G401 (cell line): Measurements from ENCODE around the gene SLC39A13. TPM values are rescaled to one million over a fixed set of nuclear protein-coding genes. Genes with fewer than 3 reads are reported as not detected.
A peak's percentile ranks its signal among the peaks of the same experiment; 100 is the strongest.

Experiments used
- DNase-seq: peaks from one replicate; pipeline ENCODE4 v3.0.0-alpha.2; 2015; ENCODE audit warnings: low spot score
- in situ Hi-C: cut with HindIII; loops from 2 replicates; pipeline ENCODE4 v1.10.0; 2016; ENCODE audit warnings: low sequenced_read_pairs, mixed read lengths
- total RNA-seq: library from RNA; depleted of rRNA; stranded (reverse); fragments of >200 nt; shearing (Covaris generic); gene quantifications from 2 replicates; pipeline ENCODE4 v1.2.3, GENCODE V29; 2014

SLC39A13 gene
- total RNA-seq, 1 experiment from 2014 or later = 22.9 TPM

- peak; percentile 40 for DNase-seq
- in situ Hi-C loops = no loop called here
These were observed 7.6 kb downstream of the SLC39A13 start for GRCh38 chr11:47415949-47416472.

DNA sequence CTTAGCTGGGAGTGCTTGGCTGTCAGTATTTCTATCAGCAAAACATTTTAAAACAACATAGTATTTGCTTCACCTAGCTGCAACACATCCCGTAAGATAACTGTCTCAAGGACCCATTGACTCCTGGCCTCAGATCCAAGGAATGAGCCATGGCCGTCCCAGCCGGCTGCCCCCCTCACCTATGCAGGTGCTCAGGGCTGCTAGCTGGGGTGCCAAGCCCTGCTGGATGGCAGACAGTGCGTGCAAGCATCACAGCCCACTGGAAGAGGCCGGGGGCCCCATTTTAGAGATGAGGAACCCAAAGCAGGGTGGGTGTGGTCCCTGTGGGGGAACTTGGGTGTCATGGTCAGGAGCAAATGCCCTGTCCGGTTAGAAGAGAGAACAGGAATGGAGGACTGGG lies 9.3 kb downstream of the SLC39A13 start:
- in situ Hi-C loops = no loop called here
- no peak for DNase-seq

GRCh38 chr11:47418454-47419259 lies 10.3 kb downstream of the SLC39A13 start:
- in situ Hi-C loops = no loop called here
- DNase-seq = no peak

DNA sequence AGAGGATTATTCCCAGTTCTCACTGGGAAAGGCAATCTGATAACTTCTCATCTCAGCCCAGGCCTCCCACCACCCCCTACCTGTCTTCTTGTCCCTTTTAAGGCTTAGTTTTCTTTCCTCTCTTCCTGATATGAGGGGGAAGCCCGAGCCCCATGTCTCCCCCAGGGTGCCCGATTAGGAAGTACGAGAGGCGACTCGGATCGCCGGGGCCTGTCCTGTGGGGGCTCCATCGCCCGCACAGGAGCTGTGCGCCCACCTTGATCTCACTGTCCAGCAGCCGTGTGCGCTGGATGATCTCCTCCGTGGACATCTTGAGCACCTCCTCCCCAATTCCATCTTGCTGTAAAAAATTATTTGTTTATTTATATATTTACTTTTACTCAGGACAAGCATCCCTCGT lies 17.2 kb downstream of the SLC39A13 start:
- no peak for DNase-seq
- in situ Hi-C loops = no loop called here

- DNase-seq = peak; percentile 98
- in situ Hi-C loops = no loop called here
These were observed 17.9 kb downstream of the SLC39A13 start, which contains the start of gene PSMC3 for GRCh38 chr11:47426062-47426956. Gene PSMC3, minus strand, starts transcription at chr11:47426439. Its CDS starts 160 bp downstream, at chr11:47426279.

DNA sequence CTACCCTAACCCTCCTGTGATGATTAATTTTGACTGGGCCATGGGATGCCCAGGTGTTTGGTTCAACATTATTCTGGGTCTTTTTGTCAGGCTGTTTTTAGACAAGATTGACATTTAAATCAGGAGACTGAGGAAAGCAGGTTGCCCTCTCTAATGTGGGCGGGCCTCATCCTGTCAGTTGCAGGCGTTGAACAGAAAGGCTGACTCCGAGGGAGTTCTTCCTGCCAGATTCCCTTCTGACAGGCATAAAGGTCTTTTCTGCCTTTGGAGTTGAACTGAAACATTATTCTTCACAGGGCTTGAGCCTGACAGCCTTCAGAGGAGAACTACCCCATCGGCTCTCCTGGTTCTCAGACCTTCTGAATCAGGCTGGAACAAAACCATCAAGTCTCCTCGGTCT lies 22.1 kb downstream of the SLC39A13 start:
- DNase-seq = no peak

GRCh38 chr11:47431356-47432083 lies 23.1 kb downstream of the SLC39A13 start:
- no peak for DNase-seq
- in situ Hi-C loops = no loop called here

More for the DNA sequence above, 22.1 kb downstream of the SLC39A13 start:
- in situ Hi-C loops = no loop called here

- DNase-seq = no peak
- in situ Hi-C loops = no loop called here
These were observed 24.8 kb downstream of the SLC39A13 start for GRCh38 chr11:47433157-47433556.

GRCh38 chr11:47434011-47434786 lies 25.8 kb downstream of the SLC39A13 start:
- in situ Hi-C loops = no loop called here
- DNase-seq = peak; percentile 61

DNA sequence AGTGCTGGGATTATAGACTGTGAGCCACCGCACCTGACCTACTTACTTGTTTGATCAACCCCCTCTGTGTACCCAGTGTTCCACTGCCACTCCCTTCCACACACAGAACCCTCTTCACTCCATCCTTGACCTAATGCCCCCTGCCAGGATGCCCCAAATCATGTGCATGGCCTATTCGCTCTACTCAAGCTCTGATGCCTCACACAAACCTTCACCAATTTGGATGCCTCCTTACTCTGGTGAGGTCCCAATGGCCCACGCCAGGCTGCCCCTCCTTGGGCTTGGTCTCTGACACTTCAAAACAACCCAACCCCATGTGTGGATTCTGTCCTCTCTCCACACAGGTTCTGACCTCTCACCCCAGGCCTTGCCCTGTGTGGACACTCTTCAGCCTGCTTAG lies 27.3 kb downstream of the SLC39A13 start:
- no peak for DNase-seq
- in situ Hi-C loops = no loop called here

DNA sequence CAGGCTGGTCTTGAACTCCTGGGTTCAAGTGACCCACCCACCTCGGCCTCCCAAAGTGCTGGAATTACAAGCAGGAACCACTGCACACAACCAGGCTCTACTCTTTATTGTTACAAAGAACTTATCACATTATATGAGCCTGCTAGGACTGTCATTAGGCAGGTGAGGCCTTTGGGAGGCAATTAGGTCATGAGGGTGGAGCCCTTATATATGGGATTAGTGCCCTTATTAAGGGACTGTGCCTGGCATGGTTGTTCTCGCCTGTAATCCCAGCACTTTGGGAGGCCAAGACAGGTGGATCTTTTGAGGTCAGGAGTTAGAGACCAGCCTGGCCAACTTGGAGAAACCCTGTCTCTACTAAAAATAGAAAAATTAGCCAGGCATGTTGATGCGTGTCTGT lies 28.3 kb downstream of the SLC39A13 start:
- no peak for DNase-seq

GRCh38 chr11:47437218-47437745 lies 28.9 kb downstream of the SLC39A13 start:
- in situ Hi-C loops = no loop called here
- DNase-seq = no peak

More for the DNA sequence above, 28.3 kb downstream of the SLC39A13 start:
- in situ Hi-C loops = no loop called here

DNA sequence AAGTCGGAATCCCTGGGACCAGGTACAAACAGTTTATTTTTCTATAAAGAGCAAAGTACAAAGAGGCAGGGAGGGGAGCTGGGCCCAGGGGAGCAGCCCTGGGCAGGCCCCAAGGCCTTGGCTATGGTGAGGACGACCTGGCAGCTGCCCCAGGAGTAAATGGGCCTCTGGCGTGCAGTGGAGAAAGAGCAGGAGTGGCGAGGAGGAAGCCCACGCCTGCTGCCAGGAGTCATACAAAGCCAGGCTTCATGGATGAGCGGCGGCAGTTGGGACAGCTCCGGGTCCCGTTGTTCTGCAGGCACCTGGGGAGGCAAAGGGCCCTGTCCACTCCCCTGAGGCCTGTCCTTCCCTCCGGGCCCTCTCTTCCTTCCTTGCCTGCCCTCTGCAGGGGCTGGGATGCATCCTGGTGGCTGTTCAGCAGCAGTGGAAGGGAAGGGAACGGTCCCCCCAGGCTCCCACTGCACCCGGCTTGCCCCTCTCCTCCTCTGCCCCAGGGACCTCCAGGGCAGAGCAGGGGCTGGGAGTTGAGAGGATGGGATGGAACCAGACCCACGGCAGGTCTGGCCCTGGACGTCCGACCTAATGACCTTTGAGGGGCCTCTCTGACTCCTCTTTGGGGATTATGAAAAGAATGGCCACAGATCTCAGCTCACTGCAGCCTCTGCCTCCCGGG lies 29.5 kb downstream of the SLC39A13 start:
- in situ Hi-C loops = no loop called here

GRCh38 chr11:47438721-47439120 lies 30.3 kb downstream of the SLC39A13 start:
- no peak for DNase-seq
- in situ Hi-C loops = no loop called here

More for the DNA sequence above, 29.5 kb downstream of the SLC39A13 start:
- DNase-seq = peak; percentile 65

DNA sequence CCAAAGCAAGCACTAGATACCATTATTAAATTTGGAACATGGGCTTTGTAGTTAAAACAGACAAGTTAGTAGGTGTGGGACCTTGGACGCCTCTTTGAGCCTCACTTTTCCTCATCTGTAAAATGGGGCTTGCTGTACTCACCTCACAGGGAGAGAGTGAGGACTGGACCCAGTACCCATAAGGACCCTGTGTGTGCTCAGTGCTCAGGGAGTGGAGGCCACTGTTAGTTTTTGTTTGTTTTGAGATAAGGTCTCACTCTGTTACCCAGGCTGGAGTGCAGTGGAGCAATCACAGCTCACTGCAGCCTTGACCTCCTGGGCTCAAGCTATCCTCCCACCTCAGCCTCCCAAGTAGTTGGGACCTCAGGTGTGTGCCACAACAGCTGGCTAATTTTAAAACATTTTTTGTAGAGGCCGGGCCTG lies 31.7 kb downstream of the SLC39A13 start:
- no peak for DNase-seq
- in situ Hi-C loops = no loop called here

- in situ Hi-C loops = no loop called here
- DNase-seq = no peak
These were observed 33.0 kb downstream of the SLC39A13 start for GRCh38 chr11:47441421-47441820.

DNA sequence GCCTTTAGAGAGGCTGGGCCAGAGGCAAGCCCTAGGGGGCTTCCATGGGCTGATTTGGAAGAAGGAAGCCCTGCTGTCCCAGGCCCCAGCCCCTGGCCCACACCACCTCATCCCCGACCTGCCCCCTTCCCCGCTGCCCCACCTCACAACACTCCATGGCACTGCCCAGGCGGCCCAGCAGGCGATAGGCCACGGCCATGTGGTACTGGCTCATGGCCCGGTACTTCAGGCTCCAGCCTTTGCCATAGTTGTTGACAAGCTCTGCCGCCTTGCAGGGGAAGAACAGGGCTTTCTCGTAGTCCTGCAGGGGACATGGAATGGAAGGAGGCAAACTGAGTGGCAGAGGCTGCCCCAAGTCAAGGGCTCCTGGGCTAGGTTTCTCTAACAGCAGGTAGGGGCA lies 34.1 kb downstream of the SLC39A13 start:
- in situ Hi-C loops = no loop called here
- peak; percentile 78 for DNase-seq
